Dendritic cell treated with granulocyte-macrophage colony-stimulating factor and Interleukin-4, amounts not matched to agents 40 ng/mL and 50 ng/mL, for 4 days (primary cell): Measurements from ENCODE around the gene RNF152.

Source experiments
- H3K27ac Mint-ChIP-seq: one replicate; pipeline ENCODE4 v1.8.0; 2022; ENCODE audit warnings: mild to moderate bottlenecking, mixed read lengths
- H3K27me3 Mint-ChIP-seq: one replicate; pipeline ENCODE4 v1.8.0; 2022; ENCODE audit warnings: mild to moderate bottlenecking, mixed read lengths
- H3K36me3 Mint-ChIP-seq: one replicate; pipeline ENCODE4 v1.8.0; 2022; ENCODE audit warnings: low read depth, mixed read lengths
- H3K4me1 Mint-ChIP-seq: one replicate; pipeline ENCODE4 v1.8.0; 2022; ENCODE audit warnings: low read depth, mixed read lengths
- H3K4me3 Mint-ChIP-seq: one replicate; pipeline ENCODE4 v1.8.0; 2022; ENCODE audit warnings: mild to moderate bottlenecking, moderate library complexity, mixed read lengths
- H3K9me3 Mint-ChIP-seq: one replicate; pipeline ENCODE4 v1.8.0; 2022; ENCODE audit warnings: mixed read lengths
- intact Hi-C: fragments of 100-400 bp; cut with micrococcal nuclease; formaldehyde crosslinking; loops from one replicate; pipeline ENCODE4 v1.15.0; 2022

RNF152 gene

GRCh38 chr18:61908661-61909060 lies 15.9 kb upstream of the RNF152 start:
- H3K36me3 Mint-ChIP-seq = no peaks in the 10 kb centered on the region
- no peak overlapping the region for H3K27ac Mint-ChIP-seq
- no peak overlapping the region for H3K4me3 Mint-ChIP-seq
- no peaks in the 10 kb centered on the region for H3K4me1 Mint-ChIP-seq
- H3K27me3 Mint-ChIP-seq = peaks cover 37% of the 10 kb centered on the region
- H3K9me3 Mint-ChIP-seq = no peaks in the 10 kb centered on the region
- intact Hi-C loops = no loop called here

GRCh38 chr18:61901323-61901986 lies 8.6 kb upstream of the RNF152 start:
- Mint-ChIP-seq H3K27me3 (peaks cover 59% of the 10 kb centered on the region), H3K9me3 (no peaks in the 10 kb centered on the region), H3K4me1 (no peaks in the 10 kb centered on the region), H3K36me3 (no peaks in the 10 kb centered on the region), H3K27ac (no peak overlapping the region), H3K4me3 (no peak overlapping the region)
- intact Hi-C loops = loop anchor here (1.0 to 5.0 kb wide), 2 partner anchors 231 to 266 kb away; no protein-coding TSS in a partner anchor

GRCh38 chr18:61900504-61901281 lies 7.9 kb upstream of the RNF152 start:
- Mint-ChIP-seq H3K27me3 (peaks cover 64% of the 10 kb centered on the region), H3K27ac (no peak overlapping the region)

GRCh38 chr18:61898640-61899101 lies 5.9 kb upstream of the RNF152 start:
- intact Hi-C loops = no loop called here
- H3K27me3 Mint-ChIP-seq = peaks cover 74% of the 10 kb centered on the region
- H3K4me3 Mint-ChIP-seq = no peak overlapping the region

More at GRCh38 chr18:61900504-61901281, 7.9 kb upstream of the RNF152 start:
- H3K9me3 Mint-ChIP-seq = no peaks in the 10 kb centered on the region
- H3K4me3 Mint-ChIP-seq = no peak overlapping the region
- no peaks in the 10 kb centered on the region for H3K36me3 Mint-ChIP-seq
- intact Hi-C loops = loop anchor here (1.0 to 5.0 kb wide), 2 partner anchors 232 to 265 kb away; no protein-coding TSS in a partner anchor
- no peaks in the 10 kb centered on the region for H3K4me1 Mint-ChIP-seq

GRCh38 chr18:61896757-61897156 lies 4.0 kb upstream of the RNF152 start:
- Mint-ChIP-seq H3K4me1 (peaks cover 16% of the 10 kb centered on the region), H3K9me3 (no peaks in the 10 kb centered on the region), H3K4me3 (no peak overlapping the region), H3K27me3 (peaks cover 80% of the 10 kb centered on the region), H3K36me3 (no peaks in the 10 kb centered on the region), H3K27ac (no peak overlapping the region)
- intact Hi-C loops = no loop called here

More at GRCh38 chr18:61898640-61899101, 5.9 kb upstream of the RNF152 start:
- Mint-ChIP-seq H3K27ac (no peak overlapping the region), H3K9me3 (no peaks in the 10 kb centered on the region), H3K4me1 (peaks cover 5% of the 10 kb centered on the region), H3K36me3 (no peaks in the 10 kb centered on the region)

- Mint-ChIP-seq H3K4me3 (no peak overlapping the region), H3K4me1 (peaks cover 16% of the 10 kb centered on the region), H3K27ac (no peak overlapping the region), H3K9me3 (no peaks in the 10 kb centered on the region), H3K36me3 (no peaks in the 10 kb centered on the region), H3K27me3 (peaks cover 80% of the 10 kb centered on the region)
- intact Hi-C loops = no loop called here
Measured at GRCh38 chr18:61896118-61896517, 3.3 kb upstream of the RNF152 start.

GRCh38 chr18:61894751-61895524 lies 2.1 kb upstream of the RNF152 start:
- H3K27ac Mint-ChIP-seq = no peak overlapping the region
- H3K4me1 Mint-ChIP-seq = peaks cover 16% of the 10 kb centered on the region
- H3K9me3 Mint-ChIP-seq = no peaks in the 10 kb centered on the region
- H3K27me3 Mint-ChIP-seq = peaks cover 82% of the 10 kb centered on the region
- intact Hi-C loops = no loop called here
- H3K36me3 Mint-ChIP-seq = no peaks in the 10 kb centered on the region
- H3K4me3 Mint-ChIP-seq = peak overlapping the region; percentile 83

- H3K9me3 Mint-ChIP-seq = no peaks in the 10 kb centered on the region
- H3K4me3 Mint-ChIP-seq = peak overlapping the region; percentile 83
- H3K27me3 Mint-ChIP-seq = peaks cover 84% of the 10 kb centered on the region
- H3K27ac Mint-ChIP-seq = no peak overlapping the region
- peaks cover 16% of the 10 kb centered on the region for H3K4me1 Mint-ChIP-seq
- intact Hi-C loops = no loop called here
- no peaks in the 10 kb centered on the region for H3K36me3 Mint-ChIP-seq
Measured at GRCh38 chr18:61893971-61894750, 1.4 kb upstream of the RNF152 start.

- Mint-ChIP-seq H3K9me3 (no peaks in the 10 kb centered on the region), H3K27ac (no peak overlapping the region), H3K27me3 (peaks cover 84% of the 10 kb centered on the region), H3K4me3 (peak overlapping the region; percentile 83), H3K36me3 (no peaks in the 10 kb centered on the region), H3K4me1 (peaks cover 16% of the 10 kb centered on the region)
- intact Hi-C loops = no loop called here
Measured at GRCh38 chr18:61893309-61893970, 633 bp upstream of the RNF152 start.

GRCh38 chr18:61891894-61892293 lies 913 bp downstream of the RNF152 start:
- H3K9me3 Mint-ChIP-seq = no peaks in the 10 kb centered on the region
- intact Hi-C loops = no loop called here
- H3K27me3 Mint-ChIP-seq = peaks cover 75% of the 10 kb centered on the region
- H3K36me3 Mint-ChIP-seq = no peaks in the 10 kb centered on the region
- no peak overlapping the region for H3K27ac Mint-ChIP-seq
- H3K4me3 Mint-ChIP-seq = no peak overlapping the region
- peaks cover 16% of the 10 kb centered on the region for H3K4me1 Mint-ChIP-seq

GRCh38 chr18:61891271-61891670 lies 1.5 kb downstream of the RNF152 start:
- intact Hi-C loops = no loop called here
- no peaks in the 10 kb centered on the region for H3K9me3 Mint-ChIP-seq
- peaks cover 16% of the 10 kb centered on the region for H3K4me1 Mint-ChIP-seq
- H3K27me3 Mint-ChIP-seq = peaks cover 73% of the 10 kb centered on the region
- H3K4me3 Mint-ChIP-seq = no peak overlapping the region
- no peak overlapping the region for H3K27ac Mint-ChIP-seq
- H3K36me3 Mint-ChIP-seq = no peaks in the 10 kb centered on the region

- Mint-ChIP-seq H3K9me3 (no peaks in the 10 kb centered on the region), H3K4me1 (peaks cover 16% of the 10 kb centered on the region), H3K4me3 (no peak overlapping the region), H3K36me3 (no peaks in the 10 kb centered on the region), H3K27ac (no peak overlapping the region), H3K27me3 (peaks cover 70% of the 10 kb centered on the region)
- intact Hi-C loops = no loop called here
Measured at GRCh38 chr18:61890344-61890743, 2.5 kb downstream of the RNF152 start.

- H3K4me1 Mint-ChIP-seq = peaks cover 16% of the 10 kb centered on the region
- H3K36me3 Mint-ChIP-seq = no peaks in the 10 kb centered on the region
- H3K4me3 Mint-ChIP-seq = no peak overlapping the region
- no peak overlapping the region for H3K27ac Mint-ChIP-seq
- peaks cover 63% of the 10 kb centered on the region for H3K27me3 Mint-ChIP-seq
- H3K9me3 Mint-ChIP-seq = no peaks in the 10 kb centered on the region
- intact Hi-C loops = no loop called here
Measured at GRCh38 chr18:61889541-61889940, 3.3 kb downstream of the RNF152 start.
